Right atrium auricular region (tissue), 2 donors: ENCODE measurements around the gene NPHP4. TPM values are rescaled to one million over a fixed set of nuclear protein-coding genes. Genes with fewer than 3 reads are reported as not detected.
"Not testable (repeated sequence)": the region's sequence is repeated elsewhere in the genome, so short reads cannot be mapped to it uniquely, and the experiment has no call there.

Experiments used
- DNase-seq: peaks from one replicate; pipeline ENCODE4 v3.0.0-alpha.2; 2019; ENCODE audit warnings: low spot score
- H3K27ac ChIP-seq, 2 donors: fragments of 200-600 bp; sonication (generic); 1 replicate in 1 of 2; 2 replicates in 1 of 2; pipeline ENCODE4 v1.5.1; 2016 to 2019
- H3K27me3 ChIP-seq, 2 donors: fragments of 200-600 bp; sonication (generic); one replicate each; pipeline versions ENCODE4 v1.5.1 to v1.6.0; 2017 to 2019
- H3K36me3 ChIP-seq: fragments of 200-600 bp; sonication (generic); one replicate; pipeline ENCODE4 v1.5.1; 2016
- H3K4me1 ChIP-seq, 2 donors: fragments of 200-600 bp; sonication (generic); one replicate each; pipeline versions ENCODE4 v1.5.1 to v1.6.0; 2017 to 2019
- H3K4me3 ChIP-seq, 2 donors: fragments of 200-600 bp; sonication (generic); 1 replicate in 1 of 2; 2 replicates in 1 of 2; pipeline ENCODE4 v1.5.1; 2017 to 2019; ENCODE audit warnings: mild to moderate bottlenecking in 1 of 2, moderate library complexity in 1 of 2
- H3K9me3 ChIP-seq, 2 donors: fragments of 200-600 bp; sonication (generic); one replicate each; pipeline ENCODE4 v1.5.1; 2019
- CTCF ChIP-seq, 2 donors: fragments of 200-600 bp; sonication (generic); IDR thresholded peaks; one replicate each; pipeline ENCODE4 v1.5.1; 2019; ENCODE audit warnings: antibody characterized with exemption in 2 of 2
- total RNA-seq, 2 donors: library from RNA; depleted of rRNA; stranded (reverse); fragments of >200 nt; gene quantifications; one replicate each; pipeline ENCODE4 v1.1.0, GENCODE V29; 2016

Gene NPHP4
- total RNA-seq, 2 donors from 2014 or later = 3.0 to 4.3 TPM

DNA sequence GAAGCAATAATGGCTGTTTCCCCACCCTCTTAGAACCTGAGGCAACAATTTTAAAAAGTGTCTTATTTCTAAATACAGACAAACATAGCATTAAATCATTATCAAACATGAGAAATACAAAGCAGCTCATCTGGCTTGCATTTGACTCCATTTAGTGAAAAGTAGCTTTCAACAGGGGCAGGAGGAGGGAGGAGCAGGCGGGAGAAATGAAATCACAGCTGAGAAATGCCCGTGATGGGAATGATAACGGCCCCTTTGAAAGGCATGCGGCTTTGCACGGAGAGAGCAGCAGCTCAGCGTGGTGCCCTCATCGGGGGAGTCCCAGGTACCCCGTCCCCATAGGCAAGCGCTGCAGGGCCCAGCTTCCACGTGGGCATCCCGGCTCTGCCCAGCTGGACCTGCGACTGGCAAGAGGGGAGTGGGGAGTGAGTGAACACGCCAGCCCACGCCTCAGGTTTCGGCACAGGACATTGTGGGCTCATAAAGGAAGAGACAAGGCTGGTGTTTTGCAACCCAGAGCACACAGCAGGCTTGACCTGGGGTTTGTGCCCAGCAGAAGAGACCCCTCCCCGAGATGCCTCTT is 134.6 kb downstream of the NPHP4 start:
- no peak for DNase-seq
- no peaks in the 10 kb centered on the region for H3K27me3 ChIP-seq
- no peak for TF ChIP-seq CTCF (IDR thresholded peaks at IDR 0.05)
- H3K4me3 ChIP-seq = no peak overlapping the region
- no peak overlapping the region for H3K27ac ChIP-seq
- H3K9me3 ChIP-seq = no peaks in the 10 kb centered on the region
- H3K4me1 ChIP-seq = no peaks in the 10 kb centered on the region
- peaks cover 11% of the 10 kb centered on the region for H3K36me3 ChIP-seq

DNA sequence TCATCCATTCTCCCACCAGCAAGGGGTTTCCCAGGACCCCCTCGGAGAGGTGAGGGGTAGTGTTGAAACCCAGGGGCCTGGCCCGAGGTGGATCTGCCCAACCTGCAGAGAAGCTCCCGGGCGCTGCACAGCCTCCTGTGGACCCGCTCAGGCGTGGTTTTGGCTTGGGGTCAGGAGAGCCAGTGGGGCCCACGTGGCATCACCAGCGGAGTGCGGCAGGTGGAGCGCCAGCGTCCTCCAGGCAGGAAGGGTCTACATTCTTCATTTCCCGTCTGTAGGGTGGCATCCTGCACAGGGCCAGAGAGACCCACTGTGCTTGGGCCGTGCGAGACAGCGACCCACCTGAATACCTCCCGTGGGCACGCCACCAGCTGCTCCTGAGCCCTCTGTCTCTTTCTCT is 135.2 kb downstream of the NPHP4 start:
- H3K36me3 ChIP-seq = peaks cover 5% of the 10 kb centered on the region
- DNase-seq = no peak
- TF ChIP-seq CTCF (IDR thresholded peaks at IDR 0.05) = no peak

DNA sequence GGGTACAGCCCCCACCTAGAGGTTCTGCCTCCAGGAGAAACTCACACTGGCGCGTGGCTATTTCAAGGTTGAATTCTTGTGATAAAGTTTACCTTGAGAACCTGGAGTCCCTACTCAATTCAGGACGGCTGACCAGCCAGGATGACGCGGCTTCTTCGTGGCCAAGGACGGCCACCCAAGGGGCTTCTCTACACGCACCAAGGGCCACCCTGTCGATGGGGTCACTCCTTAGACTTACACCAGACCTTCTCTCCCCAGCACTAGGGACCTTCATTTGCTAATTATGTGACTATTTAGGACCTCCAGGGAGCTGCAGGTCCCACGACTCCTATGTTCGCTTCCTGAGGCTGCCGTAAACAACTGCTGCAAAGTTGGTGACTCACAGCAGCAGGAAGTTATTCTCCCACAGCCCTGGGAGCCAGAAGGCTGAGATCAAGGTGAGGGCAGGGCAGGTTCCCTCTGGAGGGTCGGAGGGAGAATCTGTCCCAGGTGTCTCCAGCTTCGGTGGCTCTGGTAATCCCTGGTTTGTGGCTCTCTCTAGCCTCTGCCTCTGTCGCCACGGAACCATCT is 135.9 kb downstream of the NPHP4 start:
- H3K4me1 ChIP-seq = no peaks in the 10 kb centered on the region
- no peak overlapping the region for H3K4me3 ChIP-seq
- no peaks in the 10 kb centered on the region for H3K27me3 ChIP-seq
- no peak for DNase-seq
- H3K9me3 ChIP-seq = no peaks in the 10 kb centered on the region
- no peaks in the 10 kb centered on the region for H3K36me3 ChIP-seq
- TF ChIP-seq CTCF (IDR thresholded peaks at IDR 0.05) = no peak
- H3K27ac ChIP-seq = no peak overlapping the region

More for the DNA sequence above, 135.2 kb downstream of the NPHP4 start:
- Histone ChIP-seq H3K4me1 (no peaks in the 10 kb centered on the region), H3K4me3 (no peak overlapping the region), H3K27ac (no peak overlapping the region), H3K9me3 (no peaks in the 10 kb centered on the region), H3K27me3 (no peaks in the 10 kb centered on the region)

- DNase-seq = no peak
- Histone ChIP-seq H3K9me3 (no peaks in the 10 kb centered on the region), H3K27ac (no peak overlapping the region), H3K4me1 (no peaks in the 10 kb centered on the region), H3K36me3 (no peaks in the 10 kb centered on the region), H3K4me3 (no peak overlapping the region), H3K27me3 (no peaks in the 10 kb centered on the region)
- no peak for TF ChIP-seq CTCF (IDR thresholded peaks at IDR 0.05)
Measured at GRCh38 chr1:5855196-5855897, 136.9 kb downstream of the NPHP4 start.

DNA sequence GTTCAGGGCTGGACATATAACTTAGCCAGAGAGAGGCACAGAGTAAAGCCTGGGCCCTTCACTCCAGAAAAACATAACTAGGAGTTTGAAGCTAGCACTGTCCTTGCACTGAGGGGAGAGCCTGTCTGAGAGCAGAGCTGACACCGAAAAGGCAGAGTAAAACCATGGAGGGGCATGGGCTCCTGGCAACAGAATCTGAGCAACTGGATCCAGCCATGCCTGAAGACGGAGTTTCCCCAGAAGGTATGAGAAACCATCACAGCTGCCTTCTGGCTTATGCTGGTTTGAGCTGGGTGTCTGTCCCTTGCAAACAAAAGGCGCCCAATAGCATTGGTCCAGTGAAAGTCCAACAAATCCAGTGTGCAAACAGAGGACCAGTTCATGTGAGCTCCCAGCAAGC is 137.5 kb downstream of the NPHP4 start:
- TF ChIP-seq CTCF (IDR thresholded peaks at IDR 0.05) = no peak
- no peak for DNase-seq
- Histone ChIP-seq H3K9me3 (no peaks in the 10 kb centered on the region), H3K27me3 (no peaks in the 10 kb centered on the region), H3K4me1 (no peaks in the 10 kb centered on the region), H3K36me3 (no peaks in the 10 kb centered on the region), H3K27ac (no peak overlapping the region), H3K4me3 (no peak overlapping the region)

DNA sequence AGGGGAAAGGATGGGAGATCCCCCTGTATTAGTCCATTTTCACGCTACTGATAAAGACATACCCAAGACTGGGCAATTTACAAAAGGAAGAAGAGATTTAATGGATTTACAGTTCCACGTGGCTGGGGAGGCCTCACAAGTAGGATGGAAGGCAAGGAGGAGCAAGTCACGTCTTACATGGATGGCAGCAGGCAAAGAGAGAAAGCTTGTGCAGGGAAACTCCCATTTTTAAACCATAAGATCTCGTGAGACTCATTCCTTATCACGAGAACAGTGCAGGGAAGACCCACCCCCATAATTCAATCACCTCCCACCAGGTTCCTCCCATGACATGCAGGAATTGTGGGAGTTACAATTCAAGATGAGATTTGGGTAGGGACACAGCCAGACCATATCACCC is 138.4 kb downstream of the NPHP4 start:
- H3K9me3 ChIP-seq, H3K27ac ChIP-seq, DNase-seq, H3K4me3 ChIP-seq, H3K4me1 ChIP-seq, H3K27me3 ChIP-seq, H3K36me3 ChIP-seq: not testable (repeated sequence)
